PFSK-1 (cell line): ENCODE results near the gene UCK2.

ENCODE experiments used
- FOXP2 ChIP-seq: optimal IDR thresholded peaks from 2 replicates; pipeline ENCODE3; 2011; ENCODE audit warnings: borderline replicate concordance, control low read depth, inconsistent platforms; ENCODE audit not compliant: insufficient read depth; ENCODE audit errors: extremely low read length, extremely low read depth
- POLR2AphosphoS5 ChIP-seq: IDR thresholded peaks from 2 replicates; pipeline ENCODE4 v1.6.1; 2012; ENCODE audit warnings: low read depth, mild to moderate bottlenecking, control low read depth, low read length, moderate library complexity
- SIN3A ChIP-seq: IDR thresholded peaks from 2 replicates; pipeline ENCODE4 v1.6.1; 2012; ENCODE audit warnings: mild to moderate bottlenecking, low read length, moderate library complexity, borderline replicate concordance; ENCODE audit not compliant: insufficient read depth
- TAF1 ChIP-seq: IDR thresholded peaks from 2 replicates; pipeline ENCODE4 v1.6.1; 2012; ENCODE audit warnings: low read length, control low read depth, borderline replicate concordance; ENCODE audit not compliant: insufficient read depth

DNA sequence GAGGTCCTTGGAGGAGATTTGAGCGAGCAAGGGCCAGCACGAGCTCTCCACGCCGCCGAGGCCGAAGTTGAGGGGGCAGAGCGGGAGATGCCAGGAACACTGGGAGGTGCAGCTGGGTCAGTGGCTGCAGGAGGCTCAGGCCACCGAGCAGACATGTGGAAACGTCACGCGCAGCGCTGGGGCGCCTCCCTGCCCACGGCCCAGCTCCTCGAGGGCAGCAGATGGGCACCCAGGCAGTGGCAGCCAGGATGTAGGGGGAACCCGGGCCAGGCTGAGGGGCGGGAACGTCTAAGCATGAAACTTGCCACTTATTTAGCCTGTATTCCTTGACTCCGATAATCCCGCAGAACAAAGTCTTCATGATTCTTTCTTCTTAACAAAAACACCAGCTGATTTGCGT, 114.1 kb downstream of the UCK2 start:
- TF ChIP-seq TAF1 (no peak), POLR2AphosphoS5 (no peak), FOXP2 (no peak), SIN3A (no peak)
